IMR-90 (cell line): Measurements from ENCODE around the gene PEX7. TPM values are rescaled to one million over a fixed set of nuclear protein-coding genes. Genes with fewer than 3 reads are reported as not detected.

Experiments
- ATAC-seq: fragments of 200-7000 bp; cut with Tn5 transposase; 2 replicates; pipeline ENCODE4 v1.9.1; 2020; ENCODE audit warnings: low read depth, mild to moderate bottlenecking, moderate library complexity
- BruUV-seq: library from RNA; stranded (reverse); fragments of 400-500 nt; replicated peaks from 2 replicates; lab custom pipeline; 2021; lab: Mats Ljungman, UMichigan
- CTCF ChIA-PET: fragments of 300-600 bp; formaldehyde crosslinking; extraction: SDS; loops from one replicate; lab custom pipeline; 2021; ENCODE audit warnings: antibody characterized with exemption; lab: Yijun Ruan, JAX
- POLR2A ChIA-PET: fragments of 300-600 bp; sonication (Branson Sonifier 250); formaldehyde crosslinking; loops from one replicate; lab custom pipeline; 2022; ENCODE audit warnings: antibody characterized with exemption; ENCODE audit not compliant: unreplicated experiment; lab: Charles Lee
- DNase-seq: peaks from one replicate; pipeline ENCODE4 v3.0.0; 2013
- H2AFZ ChIP-seq: replicated peaks from 2 replicates; pipeline ENCODE3; 2013; ENCODE audit warnings: low read length, mild to moderate bottlenecking; ENCODE audit not compliant: poor library complexity
- H2AK5ac ChIP-seq: 2 replicates; pipeline ENCODE4 v1.6.1; 2013; ENCODE audit warnings: low read depth, low read length, inconsistent platforms
- H2AK9ac ChIP-seq: replicated peaks from 2 replicates; pipeline ENCODE3; 2013; ENCODE audit warnings: mild to moderate bottlenecking, low read depth, low read length, moderate library complexity; ENCODE audit not compliant: poor library complexity
- H2BK120ac ChIP-seq: 2 replicates; pipeline ENCODE4 v1.6.1; 2013; ENCODE audit warnings: low read depth, low read length, inconsistent platforms
- H2BK15ac ChIP-seq: 3 replicates; pipeline ENCODE4 v1.6.1; 2013; ENCODE audit warnings: low read depth, low read length, inconsistent platforms
- H2BK20ac ChIP-seq: 2 replicates; pipeline ENCODE4 v1.6.1; 2013; ENCODE audit warnings: low read depth, mild to moderate bottlenecking, inconsistent platforms, low read length, moderate library complexity
- H2BK5ac ChIP-seq: 2 replicates; pipeline ENCODE4 v1.6.1; 2013; ENCODE audit warnings: mild to moderate bottlenecking, low read depth, low read length, inconsistent platforms; ENCODE audit not compliant: poor library complexity, severe bottlenecking
- H3K14ac ChIP-seq: replicated peaks from 2 replicates; pipeline ENCODE4 v1.6.1; 2013; ENCODE audit warnings: low read depth, low read length, inconsistent platforms
- H3K18ac ChIP-seq: 2 replicates; pipeline ENCODE4 v1.6.1; 2013; ENCODE audit warnings: low read depth, low read length, control low read depth
- H3K23ac ChIP-seq: 2 replicates; pipeline ENCODE4 v1.6.1; 2013; ENCODE audit warnings: low read depth, low read length, inconsistent platforms
- H3K27ac ChIP-seq: 2 replicates; pipeline ENCODE4 v1.5.1; 2013; ENCODE audit warnings: mild to moderate bottlenecking, control low read depth, low read length; ENCODE audit not compliant: insufficient read depth
- H3K27me3 ChIP-seq: 2 replicates; pipeline ENCODE4 v1.6.1; 2013; ENCODE audit warnings: low read length; ENCODE audit not compliant: control insufficient read depth, insufficient read depth
- H3K36me3 ChIP-seq: 2 replicates; pipeline ENCODE4 v1.6.1; 2013; ENCODE audit warnings: low read length, mixed read lengths; ENCODE audit not compliant: control insufficient read depth, insufficient read depth
- H3K4ac ChIP-seq: 2 replicates; pipeline ENCODE4 v1.6.1; 2013; ENCODE audit warnings: low read depth, low read length, inconsistent platforms
- H3K4me1 ChIP-seq: 2 replicates; pipeline ENCODE4 v1.6.1; 2013; ENCODE audit warnings: low read length, mixed read lengths; ENCODE audit not compliant: control insufficient read depth, insufficient read depth
- H3K4me2 ChIP-seq: 2 replicates; pipeline ENCODE4 v1.6.1; 2013; ENCODE audit warnings: low read depth, mild to moderate bottlenecking, control low read depth, low read length, moderate library complexity
- H3K4me3 ChIP-seq: 2 replicates; pipeline ENCODE4 v1.5.1; 2013; ENCODE audit warnings: low read depth, mild to moderate bottlenecking, control low read depth, low read length, moderate library complexity; ENCODE audit not compliant: insufficient read depth
- H3K56ac ChIP-seq: 2 replicates; pipeline ENCODE4 v1.6.1; 2013; ENCODE audit warnings: low read length, inconsistent platforms; ENCODE audit not compliant: insufficient read depth; ENCODE audit errors: extremely low read depth
- H3K79me1 ChIP-seq, 2 experiments: 2 replicates each; pipeline ENCODE4 v1.6.1; 2013; ENCODE audit warnings: low read length in 2 of 2, inconsistent platforms in 1 of 2, low read depth in 1 of 2
- H3K9ac ChIP-seq: 2 replicates; pipeline ENCODE4 v1.6.1; 2013; ENCODE audit warnings: low read depth, low read length, control low read depth
- H3K9me1 ChIP-seq: 2 replicates; pipeline ENCODE4 v1.6.1; 2013; ENCODE audit warnings: low read length, inconsistent platforms; ENCODE audit not compliant: insufficient read depth
- H3K9me3 ChIP-seq: 2 replicates; pipeline ENCODE4 v1.6.1; 2013; ENCODE audit warnings: low read length; ENCODE audit not compliant: control insufficient read depth, insufficient read depth
- H4K20me1 ChIP-seq: 2 replicates; pipeline ENCODE4 v1.6.1; 2013; ENCODE audit warnings: low read length, inconsistent platforms; ENCODE audit not compliant: insufficient read depth
- H4K5ac ChIP-seq: 2 replicates; pipeline ENCODE4 v1.6.1; 2013; ENCODE audit warnings: mild to moderate bottlenecking, low read depth, low read length, control low read depth
- H4K8ac ChIP-seq, 2 experiments: 2 replicates each; pipeline ENCODE4 v1.6.1; 2013; ENCODE audit warnings: low read depth in 2 of 2, low read length in 2 of 2, control low read depth in 1 of 2, inconsistent platforms in 1 of 2
- H4K91ac ChIP-seq: 2 replicates; pipeline ENCODE4 v1.6.1; 2013; ENCODE audit warnings: low read depth, low read length, inconsistent platforms; ENCODE audit not compliant: insufficient read depth
- BHLHE40 ChIP-seq: fragments of 150-350 bp; IDR thresholded peaks from 2 replicates; pipeline ENCODE4 v1.6.1; 2016; ENCODE audit warnings: mild to moderate bottlenecking, low read depth, low read length
- CEBPB ChIP-seq: IDR thresholded peaks from 2 replicates; pipeline ENCODE4 v1.6.1; 2012; ENCODE audit warnings: low read depth, low read length, improper control_type of control experiment
- CHD1 ChIP-seq: IDR thresholded peaks from 2 replicates; pipeline ENCODE4 v1.6.1; 2012; ENCODE audit warnings: low read depth, low read length, improper control_type of control experiment
- CTCF ChIP-seq: conservative IDR thresholded peaks from 2 replicates; pipeline ENCODE4 v1.5.1; 2012; ENCODE audit warnings: mild to moderate bottlenecking, low read depth, low read length, improper control_type of control experiment
- ELK1 ChIP-seq: fragments of 150-350 bp; IDR thresholded peaks from 2 replicates; pipeline ENCODE4 v1.6.1; 2016; ENCODE audit warnings: low read depth, mild to moderate bottlenecking, low read length, moderate library complexity, borderline replicate concordance
- MAFK ChIP-seq: IDR thresholded peaks from 2 replicates; pipeline ENCODE4 v1.6.1; 2012; ENCODE audit warnings: low read depth, low read length, improper control_type of control experiment
- MAZ ChIP-seq: IDR thresholded peaks from 2 replicates; pipeline ENCODE4 v1.6.1; 2012; ENCODE audit warnings: low read depth, mild to moderate bottlenecking, low read length, improper control_type of control experiment, moderate library complexity, borderline replicate concordance
- MXI1 ChIP-seq: IDR thresholded peaks from 2 replicates; pipeline ENCODE4 v1.6.1; 2012; ENCODE audit warnings: low read depth, mild to moderate bottlenecking, low read length, moderate library complexity, borderline replicate concordance
- NFE2L2 ChIP-seq: fragments of 150-350 bp; IDR thresholded peaks from 2 replicates; pipeline ENCODE4 v1.6.1; 2016; ENCODE audit warnings: low read depth, mild to moderate bottlenecking, low read length
- POLR2A ChIP-seq: IDR thresholded peaks from 2 replicates; pipeline ENCODE4 v1.6.1; 2012; ENCODE audit warnings: mild to moderate bottlenecking, low read depth, low read length
- RAD21 ChIP-seq: IDR thresholded peaks from 2 replicates; pipeline ENCODE4 v1.6.1; 2012; ENCODE audit warnings: low read length, improper control_type of control experiment
- RCOR1 ChIP-seq: IDR thresholded peaks from 2 replicates; pipeline ENCODE4 v1.6.1; 2012; ENCODE audit warnings: mild to moderate bottlenecking, low read length, improper control_type of control experiment; ENCODE audit not compliant: insufficient replicate concordance
- RFX5 ChIP-seq: IDR thresholded peaks from 2 replicates; pipeline ENCODE4 v1.8.0; 2012; ENCODE audit warnings: low read depth, mild to moderate bottlenecking, low read length, moderate library complexity
- SMC3 ChIP-seq: fragments of 150-350 bp; IDR thresholded peaks from 2 replicates; pipeline ENCODE4 v1.6.1; 2016; ENCODE audit warnings: low read depth, mild to moderate bottlenecking, antibody characterized with exemption, low read length, moderate library complexity
- USF2 ChIP-seq: fragments of 150-350 bp; IDR thresholded peaks from 2 replicates; pipeline ENCODE4 v1.6.1; 2017; ENCODE audit warnings: mild to moderate bottlenecking, antibody characterized with exemption, low read length, low read depth
- WGBS, 2 experiments: methylation state at CpG; one replicate each; pipeline versions ENCODE4 v1.1.5 to v1.1.7; 2013; ENCODE audit warnings: missing lambda C conversion rate in 2 of 2; ENCODE audit not compliant: insufficient read length in 1 of 2; ENCODE audit errors: extremely low coverage in 2 of 2; 5-methylcytosine and 5-hydroxymethylcytosine counted together
- dilution Hi-C: fragments of 300-500 bp; cut with HindIII; formaldehyde crosslinking; loops from one replicate; pipeline ENCODE4 v1.14.3; 2018; ENCODE audit warnings: low sequenced_read_pairs; ENCODE audit not compliant: unreplicated experiment
- in situ Hi-C: fragments of 300-500 bp; cut with MboI; formaldehyde crosslinking; loops from 3 replicates; pipeline ENCODE4 v1.14.3; 2019; ENCODE audit warnings: low sequenced_read_pairs, inconsistent platforms, mixed read lengths
- intact Hi-C: fragments of 100-400 bp; cut with micrococcal nuclease; formaldehyde crosslinking; loops from 2 replicates; pipeline ENCODE4 v1.10.0; 2022
- polyA plus RNA-seq, 3 experiments: library from polyadenylated mRNA; depleted of rRNA; stranded (reverse); fragments of >200 nt; gene quantifications; 2 replicates each; pipeline ENCODE4 v1.2.3, GENCODE V29; 2012; ENCODE audit warnings: low replicate concordance in 1 of 3
- total RNA-seq: library from RNA; depleted of rRNA; stranded (reverse); fragments of >200 nt; gene quantifications from 2 replicates; pipeline ENCODE4 v1.2.3, GENCODE V29; 2012

The PEX7 gene
- total and polyA plus RNA-seq, 2 of the 4 experiments (the other 2 are of a cell fraction), result 5.4 to 7.0 TPM

- Histone ChIP-seq H3K4me1 (peaks cover 2% of the 10 kb centered on the region; the same call in 1 of the 2 replicates), H3K4me3 (no peak overlapping the region), H4K20me1 (no peaks in the 10 kb centered on the region), H3K79me1 (peaks cover 0 to 13% of the 10 kb centered on the region in 2 experiments; a peak in 1 of 4 replicates), H3K27me3 (no peaks in the 10 kb centered on the region), H3K36me3 (no peaks in the 10 kb centered on the region), H2BK15ac (no peak overlapping the region), H4K5ac (peak overlapping the region; percentile 38; the same call in 1 of the 2 replicates), H2BK20ac (0 out of 2 replicates have a peak overlapping the region, but pooled peaks have one; percentile 66), H2BK120ac (no peak overlapping the region), H2AK9ac (no peak overlapping the region), H3K9me3 (no peaks in the 10 kb centered on the region), H3K4me2 (no peak overlapping the region; the same call in 1 of the 2 replicates), H3K14ac (peak overlapping the region; percentile 44; the same call in 1 of the 2 replicates), H3K56ac (no peak overlapping the region), H3K9me1 (no peaks in the 10 kb centered on the region), H4K8ac (peak overlapping the region in 1 of 2 experiments; percentile 11; a peak in 1 of 4 replicates), H2AFZ (no peak overlapping the region), H3K18ac (peak overlapping the region; percentile 74; the same call in 1 of the 2 replicates), H3K23ac (no peak overlapping the region), H3K9ac (no peak overlapping the region), H3K4ac (peak overlapping the region; percentile 31), H2AK5ac (0 out of 2 replicates have a peak overlapping the region, but pooled peaks have one; percentile 35), H3K27ac (peak overlapping the region; percentile 51; the same call in 1 of the 2 replicates), H2BK5ac (peak overlapping the region; percentile 76), H4K91ac (0 out of 2 replicates have a peak overlapping the region, but pooled peaks have one; percentile 4)
- dilution Hi-C loops (no loop called here), in situ Hi-C loops (loop anchor here (25.0 kb wide), 1 partner anchor 509 kb away; the partner anchor contains the start of gene BCLAF1), intact Hi-C loops (loop anchor here (10.0 kb wide), 1 partner anchor 451 kb away; no protein-coding TSS in a partner anchor)
- no peak; the same call in 1 of the 2 replicates for ATAC-seq
- CTCF ChIA-PET, result interaction anchor here (1.9 kb wide), 1 partner anchor 152 kb away, joined by 7 read pairs; no protein-coding TSS in a partner anchor
- BruUV-seq, result no TSS peak
- peak; percentile 84 for DNase-seq
- POLR2A ChIA-PET, result no interaction called here
- no CpG with 5 or more reads among the region's 5 CpGs for WGBS, 2 experiments
- TF ChIP-seq CTCF (no peak), SMC3 (no peak), MAZ (no peak), BHLHE40 (no peak), RAD21 (no peak), RFX5 (no peak), ELK1 (no peak), CHD1 (no peak), RCOR1 (no peak), POLR2A (no peak), MAFK (no peak), NFE2L2 (no peak), USF2 (no peak), CEBPB (no peak), MXI1 (no peak)
Observed at GRCh38 chr6:136795996-136796395, 26.4 kb upstream of the PEX7 start.
